HCT116 (cell line): Measurements from ENCODE around the gene DCP1B. TPM values are rescaled to one million over a fixed set of nuclear protein-coding genes. Genes with fewer than 3 reads are reported as not detected.

ENCODE experiments used
- ATAC-seq: fragments of 200-7000 bp; cut with Tn5 transposase; 2 replicates; pipeline ENCODE4 v1.9.1; 2020; ENCODE audit warnings: mild to moderate bottlenecking, moderate library complexity
- BruUV-seq: library from RNA; stranded (reverse); fragments of 400-500 nt; replicated peaks from 2 replicates; lab custom pipeline; 2021; lab: Mats Ljungman, UMichigan
- CTCF ChIA-PET: fragments of 300-600 bp; sonication (Branson Sonifier 250); formaldehyde crosslinking; loops from one replicate; lab custom pipeline; 2021; ENCODE audit warnings: antibody characterized with exemption; lab: Charles Lee
- POLR2A ChIA-PET: fragments of 300-600, 350-600 bp; sonication (Branson Sonifier 250); formaldehyde crosslinking; loops from one replicate; lab custom pipeline; 2021; ENCODE audit warnings: antibody characterized with exemption; lab: Charles Lee
- RAD21 ChIA-PET, 2 experiments: fragments of 300-600 bp; sonication (Branson Sonifier 250); formaldehyde crosslinking; loops; one replicate each; lab custom pipeline; 2023; ENCODE audit warnings: low total read pairs in 2 of 2; ENCODE audit not compliant: uncharacterized antibody in 2 of 2, unreplicated experiment in 2 of 2, low non-redundant PET in 1 of 2; lab: Charles Lee
- DNase-seq: peaks from one replicate; pipeline ENCODE4 v3.0.0-alpha.2; 2010; ENCODE audit warnings: low read depth, low spot score
- H2AFZ ChIP-seq: fragments of 200-600 bp; shearing (Covaris generic), sonication (generic); 2 replicates; pipeline ENCODE4 v1.6.1; 2017; ENCODE audit warnings: low read depth, mixed run types, mixed read lengths, antibody characterized with exemption, low read length; ENCODE audit not compliant: poor library complexity, severe bottlenecking
- H3K27ac ChIP-seq: 2 replicates; pipeline ENCODE4 v1.5.1; 2012; ENCODE audit warnings: low read depth, low read length
- H3K27me3 ChIP-seq: fragments of 200-600 bp; sonication (generic); 2 replicates; pipeline ENCODE4 v1.6.1; 2016; ENCODE audit warnings: mixed run types, low read length, mixed read lengths; ENCODE audit not compliant: insufficient read depth
- H3K36me3 ChIP-seq, 2 experiments: fragments of 200-500 bp in 1 of 2; fragments of 200-600 bp in 1 of 2; sonication (Bioruptor generic) in 1 of 2; sonication (generic) in 1 of 2; 2 replicates each; pipeline versions ENCODE4 v1.5.1 to v1.6.1; 2014 to 2016; ENCODE audit warnings: low read length in 2 of 2, inconsistent platforms in 1 of 2, mixed read lengths in 1 of 2, mixed run types in 1 of 2; ENCODE audit not compliant: insufficient read depth in 2 of 2, control insufficient read depth in 1 of 2
- H3K4me1 ChIP-seq, 2 experiments: fragments of 200-600 bp in 1 of 2; sonication (generic) in 1 of 2; 2 replicates each; pipeline versions ENCODE4 v1.5.1 to v1.6.1; 2012 to 2017; ENCODE audit warnings: low read length in 2 of 2, inconsistent platforms in 1 of 2, mild to moderate bottlenecking in 1 of 2, mixed read lengths in 1 of 2, mixed run types in 1 of 2, moderate library complexity in 1 of 2; ENCODE audit not compliant: insufficient read depth in 2 of 2, control insufficient read depth in 1 of 2
- H3K4me2 ChIP-seq: fragments of 200-600 bp; sonication (generic); 2 replicates; pipeline ENCODE4 v1.6.1; 2017; ENCODE audit warnings: mixed run types, low read length, mixed read lengths
- H3K4me3 ChIP-seq, 2 experiments: fragments of 200-600 bp in 1 of 2; sonication (generic) in 1 of 2; replicated peaks in 1 of 2; 2 replicates each; pipeline ENCODE4 v1.5.1; 2011 to 2016; ENCODE audit warnings: low read length in 2 of 2, control low read depth in 1 of 2, low read depth in 1 of 2, mild to moderate bottlenecking in 1 of 2, mixed read lengths in 1 of 2, mixed run types in 1 of 2
- H3K79me2 ChIP-seq: fragments of 200-600 bp; sonication (generic); 2 replicates; pipeline ENCODE4 v1.6.1; 2017; ENCODE audit warnings: mild to moderate bottlenecking, mixed run types, low read length, moderate library complexity, mixed read lengths; ENCODE audit not compliant: insufficient read depth
- H3K9ac ChIP-seq: fragments of 200-600 bp; sonication (generic); 2 replicates; pipeline ENCODE4 v1.6.1; 2016; ENCODE audit warnings: low read length, mixed read lengths
- H3K9me2 ChIP-seq: fragments of 200-600 bp; sonication (generic), shearing (Covaris generic); 2 replicates; pipeline ENCODE4 v1.6.1; 2017; ENCODE audit warnings: mixed run types, mild to moderate bottlenecking, moderate library complexity; ENCODE audit not compliant: insufficient read depth
- H3K9me3 ChIP-seq, 2 experiments: fragments of 200-500 bp in 1 of 2; fragments of 200-600 bp in 1 of 2; sonication (Bioruptor generic) in 1 of 2; sonication (generic) in 1 of 2; 2 replicates each; pipeline ENCODE4 v1.6.1; 2014 to 2017; ENCODE audit warnings: low read length in 2 of 2, mixed read lengths in 2 of 2, inconsistent platforms in 1 of 2, low read depth in 1 of 2, mild to moderate bottlenecking in 1 of 2, mixed run types in 1 of 2, moderate library complexity in 1 of 2; ENCODE audit not compliant: control insufficient read depth in 1 of 2, insufficient read depth in 1 of 2
- H4K20me1 ChIP-seq: fragments of 200-600 bp; sonication (generic), shearing (Covaris generic); 2 replicates; pipeline ENCODE4 v1.6.1; 2017; ENCODE audit warnings: mixed run types, mild to moderate bottlenecking, moderate library complexity; ENCODE audit not compliant: insufficient read depth
- CBX3 ChIP-seq: IDR thresholded peaks from 2 replicates; pipeline ENCODE4 v1.6.1; 2012; ENCODE audit warnings: low read depth
- TCF7L2 ChIP-seq: IDR thresholded peaks from 2 replicates; pipeline ENCODE4 v1.7.0; 2011; ENCODE audit warnings: borderline replicate concordance, inconsistent platforms; ENCODE audit not compliant: insufficient read depth, insufficient read length; ENCODE audit errors: extremely low read depth
- YY1 ChIP-seq: IDR thresholded peaks from 2 replicates; pipeline ENCODE4 v1.6.1; 2011; ENCODE audit warnings: low read length, low read depth, moderate library complexity, mild to moderate bottlenecking; ENCODE audit not compliant: insufficient replicate concordance; ENCODE audit errors: extremely low read depth
- intact Hi-C: fragments of 100-400 bp; cut with micrococcal nuclease; formaldehyde crosslinking; loops from 2 replicates; pipeline ENCODE4 v1.10.0; 2022
- total RNA-seq: library from RNA; stranded (reverse); gene quantifications from one replicate; pipeline ENCODE4 v1.2.1, GENCODE V29; 2021; ENCODE audit not compliant: unreplicated experiment
- TF ChIP-seq, protein P1 (sequence below): IDR thresholded peaks from 2 replicates; pipeline ENCODE4 v1.6.1; 2012; ENCODE audit warnings: low read depth

DCP1B gene
- total RNA-seq, 1 experiment from 2014 or later = 13.8 TPM

- TF ChIP-seq, protein P1, sequence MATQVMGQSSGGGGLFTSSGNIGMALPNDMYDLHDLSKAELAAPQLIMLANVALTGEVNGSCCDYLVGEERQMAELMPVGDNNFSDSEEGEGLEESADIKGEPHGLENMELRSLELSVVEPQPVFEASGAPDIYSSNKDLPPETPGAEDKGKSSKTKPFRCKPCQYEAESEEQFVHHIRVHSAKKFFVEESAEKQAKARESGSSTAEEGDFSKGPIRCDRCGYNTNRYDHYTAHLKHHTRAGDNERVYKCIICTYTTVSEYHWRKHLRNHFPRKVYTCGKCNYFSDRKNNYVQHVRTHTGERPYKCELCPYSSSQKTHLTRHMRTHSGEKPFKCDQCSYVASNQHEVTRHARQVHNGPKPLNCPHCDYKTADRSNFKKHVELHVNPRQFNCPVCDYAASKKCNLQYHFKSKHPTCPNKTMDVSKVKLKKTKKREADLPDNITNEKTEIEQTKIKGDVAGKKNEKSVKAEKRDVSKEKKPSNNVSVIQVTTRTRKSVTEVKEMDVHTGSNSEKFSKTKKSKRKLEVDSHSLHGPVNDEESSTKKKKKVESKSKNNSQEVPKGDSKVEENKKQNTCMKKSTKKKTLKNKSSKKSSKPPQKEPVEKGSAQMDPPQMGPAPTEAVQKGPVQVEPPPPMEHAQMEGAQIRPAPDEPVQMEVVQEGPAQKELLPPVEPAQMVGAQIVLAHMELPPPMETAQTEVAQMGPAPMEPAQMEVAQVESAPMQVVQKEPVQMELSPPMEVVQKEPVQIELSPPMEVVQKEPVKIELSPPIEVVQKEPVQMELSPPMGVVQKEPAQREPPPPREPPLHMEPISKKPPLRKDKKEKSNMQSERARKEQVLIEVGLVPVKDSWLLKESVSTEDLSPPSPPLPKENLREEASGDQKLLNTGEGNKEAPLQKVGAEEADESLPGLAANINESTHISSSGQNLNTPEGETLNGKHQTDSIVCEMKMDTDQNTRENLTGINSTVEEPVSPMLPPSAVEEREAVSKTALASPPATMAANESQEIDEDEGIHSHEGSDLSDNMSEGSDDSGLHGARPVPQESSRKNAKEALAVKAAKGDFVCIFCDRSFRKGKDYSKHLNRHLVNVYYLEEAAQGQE = no peak
- TF ChIP-seq YY1 (no peak), TCF7L2 (no peak)
- TF ChIP-seq, all 23 proteins: peak for 0
Observed at GRCh38 chr12:1928439-1929121, 75.7 kb downstream of the DCP1B start (continued).

DNA sequence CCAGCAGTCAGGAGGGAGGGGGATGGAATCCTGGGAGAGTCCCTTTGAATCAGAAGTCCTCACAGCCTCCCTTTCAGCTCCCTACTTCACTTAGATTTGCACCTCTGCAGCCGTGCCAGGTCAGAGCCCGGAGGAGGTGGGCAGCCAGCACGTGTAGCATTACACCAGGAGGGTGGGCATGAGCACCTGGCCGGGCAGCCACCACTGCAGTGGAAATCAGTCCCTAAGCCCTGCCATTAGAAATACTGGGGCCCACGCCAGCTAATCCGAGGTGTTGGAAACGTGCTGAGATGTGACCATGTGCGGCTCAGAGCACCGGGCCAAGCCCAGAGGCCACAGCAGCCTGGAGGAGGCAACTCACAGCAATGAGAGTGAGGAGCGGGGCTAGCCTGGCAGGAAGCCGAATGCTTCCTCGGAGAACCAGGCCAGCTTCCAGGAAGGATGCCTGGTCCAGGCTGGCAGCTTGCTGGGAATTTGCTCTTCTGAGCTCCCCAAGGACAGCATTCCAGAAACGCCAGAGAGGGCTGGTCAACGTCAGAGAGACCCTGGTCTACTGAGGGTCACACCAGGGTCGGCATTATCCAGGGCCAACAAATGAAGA lies 76.4 kb downstream of the DCP1B start:
- ChIA-PET POLR2A (no interaction called here), RAD21 (no interaction called here), CTCF (no interaction called here)
- DNase-seq (no peak), ATAC-seq (no peak)
- H3K4me2 ChIP-seq = no peak overlapping the region
- H3K4me1 ChIP-seq = no peaks in the 10 kb centered on the region
- TF ChIP-seq CBX3 = no peak
- no peak for TF ChIP-seq YY1
- TF ChIP-seq TCF7L2 = no peak
- H3K9ac ChIP-seq = no peak overlapping the region
- H2AFZ ChIP-seq = no peak overlapping the region
- H3K36me3 ChIP-seq = no peaks in the 10 kb centered on the region
- no peak overlapping the region for H3K27ac ChIP-seq
- H3K79me2 ChIP-seq = no peaks in the 10 kb centered on the region
- H3K27me3 ChIP-seq = no peaks in the 10 kb centered on the region
- intact Hi-C loops = no loop called here
- no peaks in the 10 kb centered on the region for H3K9me3 ChIP-seq
- BruUV-seq = no TSS peak
- no peaks in the 10 kb centered on the region for H3K9me2 ChIP-seq
- no peak overlapping the region for H3K4me3 ChIP-seq
- no peaks in the 10 kb centered on the region for H4K20me1 ChIP-seq
